ENCODE measurements around the gene RAC2.

DNA sequence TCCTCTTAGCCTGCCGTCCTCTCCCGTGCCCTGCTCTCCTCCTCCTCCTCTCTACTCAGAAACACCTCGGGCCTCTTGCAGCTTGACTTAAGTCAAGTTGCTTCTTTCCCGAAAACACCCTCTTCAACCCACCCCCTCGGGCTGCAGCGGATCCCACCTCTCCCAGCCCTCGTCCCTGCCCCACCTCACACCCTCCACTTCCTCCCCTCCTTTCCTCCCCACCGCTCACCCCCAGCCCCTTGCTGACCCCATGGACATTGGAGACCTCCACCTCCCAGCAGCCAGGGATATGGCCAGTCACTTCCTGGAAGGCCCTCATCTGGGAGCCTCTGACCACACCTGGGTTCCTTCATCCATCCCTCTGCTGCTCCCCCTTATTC lies 29.8 kb upstream of the RAC2 start:
- TF ChIP-seq, protein P1, sequence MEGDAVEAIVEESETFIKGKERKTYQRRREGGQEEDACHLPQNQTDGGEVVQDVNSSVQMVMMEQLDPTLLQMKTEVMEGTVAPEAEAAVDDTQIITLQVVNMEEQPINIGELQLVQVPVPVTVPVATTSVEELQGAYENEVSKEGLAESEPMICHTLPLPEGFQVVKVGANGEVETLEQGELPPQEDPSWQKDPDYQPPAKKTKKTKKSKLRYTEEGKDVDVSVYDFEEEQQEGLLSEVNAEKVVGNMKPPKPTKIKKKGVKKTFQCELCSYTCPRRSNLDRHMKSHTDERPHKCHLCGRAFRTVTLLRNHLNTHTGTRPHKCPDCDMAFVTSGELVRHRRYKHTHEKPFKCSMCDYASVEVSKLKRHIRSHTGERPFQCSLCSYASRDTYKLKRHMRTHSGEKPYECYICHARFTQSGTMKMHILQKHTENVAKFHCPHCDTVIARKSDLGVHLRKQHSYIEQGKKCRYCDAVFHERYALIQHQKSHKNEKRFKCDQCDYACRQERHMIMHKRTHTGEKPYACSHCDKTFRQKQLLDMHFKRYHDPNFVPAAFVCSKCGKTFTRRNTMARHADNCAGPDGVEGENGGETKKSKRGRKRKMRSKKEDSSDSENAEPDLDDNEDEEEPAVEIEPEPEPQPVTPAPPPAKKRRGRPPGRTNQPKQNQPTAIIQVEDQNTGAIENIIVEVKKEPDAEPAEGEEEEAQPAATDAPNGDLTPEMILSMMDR (IDR thresholded peaks at IDR 0.05; ENCODE audit: control extremely low read depth in 1 of 3, insufficient read depth in 1 of 3, low read depth in 1 of 3, low read length in 3 of 3) = no peak
- TF ChIP-seq POLR2A (IDR thresholded peaks at IDR 0.05; ENCODE audit: control extremely low read depth in 1 of 2, low read depth in 2 of 2, low read length in 2 of 2) = no peak
- no peak for TF ChIP-seq EP300 (IDR thresholded peaks at IDR 0.05; ENCODE audit: borderline replicate concordance in 1 of 2, low read depth in 2 of 2, low read length in 2 of 2)
- no peak for TF ChIP-seq EZH2 (IDR thresholded peaks at IDR 0.05; ENCODE audit: low read depth, low read length, severe bottlenecking)
- TF ChIP-seq GTF2F1 (IDR thresholded peaks at IDR 0.05; ENCODE audit: borderline replicate concordance, low read depth, low read length) = no peak
- no peak for TF ChIP-seq KDM1A (IDR thresholded peaks at IDR 0.05; ENCODE audit: borderline replicate concordance, low read length)
